T-helper 22 cell (primary cell): ENCODE results near the gene ORC4.
"Not testable (repeated sequence)": the region's sequence is repeated elsewhere in the genome, so short reads cannot be mapped to it uniquely, and the experiment has no call there.

ENCODE experiments used
- DNase-seq: peaks from one replicate; pipeline ENCODE4 v3.0.0-alpha.2; 2020; ENCODE audit warnings: low read depth

The ORC4 gene

GRCh38 chr2:148014616-148015015, 5.9 kb downstream of the ORC4 start:
- no peak for DNase-seq

GRCh38 chr2:148013876-148014275, 6.7 kb downstream of the ORC4 start:
- no peak for DNase-seq

GRCh38 chr2:148008411-148008810, 12.1 kb downstream of the ORC4 start:
- not testable (repeated sequence) for DNase-seq

DNA sequence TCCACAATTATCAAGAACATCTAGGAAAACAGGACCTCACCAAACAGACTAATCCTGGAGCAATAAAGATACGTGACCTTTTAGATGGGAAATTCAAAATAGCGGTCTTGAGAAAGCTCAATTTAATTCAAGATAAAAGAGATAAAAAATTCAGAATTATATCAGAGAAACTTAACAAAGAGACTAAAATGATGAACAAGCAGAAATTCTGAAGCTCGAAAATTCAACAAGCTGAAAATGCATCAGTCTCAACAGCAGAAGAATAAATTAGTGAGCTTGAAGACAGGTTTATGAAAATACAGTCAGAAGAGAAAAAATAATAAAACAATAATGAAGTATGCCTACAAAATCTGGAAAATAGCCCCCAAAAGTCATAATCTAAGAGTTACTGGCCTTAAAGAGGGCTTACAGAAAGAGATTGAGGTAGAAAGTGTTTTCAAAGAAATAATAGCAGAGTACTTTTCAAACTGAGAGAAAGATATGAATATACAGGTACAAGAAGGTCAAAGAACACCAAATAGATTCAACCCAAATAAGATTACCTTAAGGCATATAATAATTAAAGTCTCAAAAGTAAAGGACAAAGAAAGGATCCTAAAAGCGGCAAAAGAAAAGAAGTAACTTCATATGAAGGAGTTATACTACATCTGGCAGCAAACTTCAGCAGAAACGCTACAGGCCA, 13.2 kb downstream of the ORC4 start:
- no peak for DNase-seq

DNA sequence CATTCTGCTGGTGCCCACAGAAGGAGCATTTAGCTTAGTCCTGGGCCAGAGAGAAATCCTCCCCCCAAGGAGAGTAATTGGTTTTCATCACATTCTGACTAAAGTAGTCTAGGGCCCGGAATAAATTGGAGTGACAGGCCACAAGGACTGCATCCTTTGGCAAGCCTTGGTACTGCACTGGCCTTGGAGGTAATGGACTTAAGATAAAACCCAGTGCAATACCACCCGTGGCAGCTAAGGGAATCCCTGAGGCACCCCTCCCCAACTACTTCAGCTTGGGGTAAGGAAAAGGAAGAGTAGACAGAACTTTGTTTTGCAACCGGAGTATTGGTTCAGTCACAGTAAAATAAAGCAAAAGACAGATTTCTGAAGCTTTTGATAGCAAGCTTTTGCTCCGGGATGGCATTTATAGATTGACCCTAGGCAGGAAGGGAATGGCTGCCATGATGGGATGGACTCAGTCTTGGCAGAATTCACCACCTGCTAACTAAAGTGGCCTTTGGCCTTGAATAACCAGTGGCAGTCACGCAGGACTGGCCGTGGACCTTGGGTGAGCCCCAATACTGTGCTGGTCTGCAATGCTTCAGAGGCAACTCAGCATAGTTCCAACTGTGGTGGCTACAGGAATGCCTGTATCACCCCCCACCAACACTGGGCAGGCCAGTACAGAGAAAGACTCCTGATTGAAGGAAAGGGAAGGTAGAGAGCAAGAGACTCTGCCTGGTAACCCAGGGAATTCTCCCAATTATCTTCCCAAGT, 14.1 kb downstream of the ORC4 start:
- DNase-seq: no peak

DNA sequence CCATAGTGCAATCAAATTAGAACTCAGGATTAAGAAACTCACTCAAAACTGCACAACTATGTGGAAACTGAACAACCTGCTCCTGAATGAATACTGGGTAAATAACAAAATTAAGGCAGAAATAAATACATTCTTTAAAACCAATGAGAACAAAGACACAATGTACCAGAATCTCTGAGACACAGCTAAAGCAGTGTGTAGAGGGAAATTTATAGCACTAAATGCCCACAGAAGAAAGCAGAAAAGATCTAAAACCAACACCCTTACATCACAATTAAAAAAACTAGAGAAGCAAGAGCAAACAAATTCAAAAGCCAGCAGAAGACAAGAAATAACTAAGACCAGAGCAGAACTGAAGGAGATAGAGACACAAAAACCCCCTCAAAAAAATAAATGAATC, 18.1 kb downstream of the ORC4 start:
- not testable (repeated sequence) for DNase-seq

GRCh38 chr2:148000095-148000494, 20.4 kb downstream of the ORC4 start:
- no peak for DNase-seq

GRCh38 chr2:147999126-147999525, 21.4 kb downstream of the ORC4 start:
- DNase-seq: no peak

- no peak for DNase-seq
Measured at GRCh38 chr2:147998203-147998602, 22.3 kb downstream of the ORC4 start.

DNA sequence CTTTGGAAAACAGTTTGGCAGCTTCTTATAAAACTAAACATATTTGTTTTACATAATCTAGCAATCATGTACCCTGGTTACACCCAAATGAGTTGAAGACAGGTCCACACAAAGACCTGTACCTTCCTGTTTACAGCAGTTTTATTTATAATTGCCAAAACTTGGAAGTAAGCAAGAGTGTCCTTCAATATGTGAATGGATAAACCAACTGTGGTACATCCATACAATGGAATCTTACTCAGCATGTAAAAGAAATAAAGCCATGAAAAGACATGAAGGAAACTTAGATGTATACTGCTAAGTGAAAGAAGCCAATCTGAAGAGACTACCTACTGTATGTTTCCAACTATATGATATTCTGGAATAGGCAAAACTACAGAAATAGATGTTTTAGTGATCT, 23.7 kb downstream of the ORC4 start:
- DNase-seq: no peak

DNA sequence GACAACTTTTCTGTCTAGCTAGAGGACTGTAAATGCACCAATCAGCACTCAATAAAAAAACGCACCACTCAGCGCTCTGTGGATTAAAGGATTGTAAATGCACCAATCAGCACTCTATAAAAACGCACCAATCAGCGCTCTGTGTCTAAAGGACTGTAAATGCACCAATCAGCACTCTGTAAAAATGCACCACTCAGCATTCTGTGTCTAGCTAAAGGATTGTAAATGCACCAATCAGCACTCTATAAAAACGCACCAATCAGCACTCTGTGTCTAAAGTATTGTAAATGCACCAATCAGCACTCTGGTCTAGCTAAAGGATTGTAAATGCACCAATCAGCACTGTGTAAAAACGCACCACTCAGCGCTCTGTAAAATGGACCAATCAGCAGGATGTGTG, 25.6 kb downstream of the ORC4 start:
- not testable (repeated sequence) for DNase-seq

- DNase-seq: no peak
Measured at GRCh38 chr2:147989809-147990403, 30.6 kb downstream of the ORC4 start.

GRCh38 chr2:147989102-147989501, 31.4 kb downstream of the ORC4 start:
- no peak for DNase-seq

- no peak for DNase-seq
Measured at GRCh38 chr2:147980940-147981528, 39.5 kb downstream of the ORC4 start.

DNA sequence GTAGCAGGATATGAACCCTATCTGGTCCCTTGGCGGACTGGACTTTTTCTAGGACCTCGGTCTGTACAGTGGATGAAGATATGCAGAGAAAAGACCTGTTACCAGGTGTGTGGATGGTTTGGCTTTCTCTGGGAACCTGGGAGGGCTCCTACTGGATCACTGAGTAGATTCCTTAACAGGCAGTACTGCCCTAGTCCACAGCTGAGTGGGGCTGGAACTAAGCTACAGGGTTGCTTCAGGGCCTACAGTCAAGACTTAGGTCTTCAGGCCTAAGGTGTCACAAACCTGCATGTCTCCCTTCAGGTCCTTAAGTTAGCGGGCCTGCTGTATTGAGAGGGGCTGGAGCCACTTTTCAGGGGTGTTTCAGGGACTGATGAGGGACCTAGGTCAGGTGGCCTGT, 42.9 kb downstream of the ORC4 start:
- no peak for DNase-seq

- DNase-seq: no peak
Measured at GRCh38 chr2:147976102-147976501, 44.4 kb downstream of the ORC4 start.

DNA sequence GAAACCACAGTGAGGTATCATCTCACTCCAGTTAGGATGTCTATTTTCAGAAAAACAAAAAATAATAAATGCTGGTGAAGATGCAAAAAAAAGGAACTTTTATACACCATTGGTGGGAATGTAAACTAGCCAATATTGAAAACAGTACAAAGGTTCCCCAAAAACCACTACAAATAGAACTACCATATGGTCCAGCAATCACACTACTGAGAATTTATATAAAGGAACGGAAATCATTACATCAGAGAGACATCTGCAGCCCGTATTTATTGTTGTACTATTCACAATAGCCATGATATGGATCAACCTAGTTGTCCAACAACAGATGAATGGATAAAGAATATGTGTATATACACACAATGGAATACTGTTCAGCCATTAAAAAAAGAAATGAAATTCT, 52.0 kb downstream of the ORC4 start:
- DNase-seq: no peak

- DNase-seq: no peak
Measured at GRCh38 chr2:147952118-147952517, 68.4 kb downstream of the ORC4 start.

GRCh38 chr2:147945660-147946059, 74.9 kb downstream of the ORC4 start:
- DNase-seq: no peak

- no peak for DNase-seq
Measured at GRCh38 chr2:147939313-147939712, 81.2 kb downstream of the ORC4 start.

DNA sequence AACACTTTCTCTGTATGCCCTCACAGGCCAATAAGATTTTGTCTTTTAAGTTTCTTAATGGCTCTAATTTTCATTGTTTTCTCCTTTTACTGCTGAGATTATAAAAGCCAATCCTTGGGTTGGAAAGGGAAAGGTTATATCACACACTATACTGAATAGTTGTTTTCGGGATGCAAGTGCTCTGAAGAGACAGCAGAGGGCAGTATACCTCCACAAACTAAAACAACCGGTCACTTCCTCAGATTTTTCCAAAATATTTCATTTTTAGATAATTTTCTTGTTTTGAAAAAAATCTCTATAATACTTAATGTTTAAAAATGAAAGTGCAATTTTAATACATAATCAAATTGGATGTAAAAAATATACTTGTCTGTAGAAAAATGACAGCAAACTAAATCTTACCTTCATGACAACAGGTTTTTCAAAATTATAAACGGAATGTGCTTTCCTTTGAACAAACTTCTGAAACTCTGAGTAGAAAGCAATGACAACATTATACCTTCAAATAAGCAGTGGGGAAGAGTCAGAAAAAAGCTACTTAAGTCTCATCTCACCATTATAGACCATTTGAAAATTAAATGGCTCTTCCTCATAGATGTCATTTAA, 82.7 kb downstream of the ORC4 start:
- no peak for DNase-seq

DNA sequence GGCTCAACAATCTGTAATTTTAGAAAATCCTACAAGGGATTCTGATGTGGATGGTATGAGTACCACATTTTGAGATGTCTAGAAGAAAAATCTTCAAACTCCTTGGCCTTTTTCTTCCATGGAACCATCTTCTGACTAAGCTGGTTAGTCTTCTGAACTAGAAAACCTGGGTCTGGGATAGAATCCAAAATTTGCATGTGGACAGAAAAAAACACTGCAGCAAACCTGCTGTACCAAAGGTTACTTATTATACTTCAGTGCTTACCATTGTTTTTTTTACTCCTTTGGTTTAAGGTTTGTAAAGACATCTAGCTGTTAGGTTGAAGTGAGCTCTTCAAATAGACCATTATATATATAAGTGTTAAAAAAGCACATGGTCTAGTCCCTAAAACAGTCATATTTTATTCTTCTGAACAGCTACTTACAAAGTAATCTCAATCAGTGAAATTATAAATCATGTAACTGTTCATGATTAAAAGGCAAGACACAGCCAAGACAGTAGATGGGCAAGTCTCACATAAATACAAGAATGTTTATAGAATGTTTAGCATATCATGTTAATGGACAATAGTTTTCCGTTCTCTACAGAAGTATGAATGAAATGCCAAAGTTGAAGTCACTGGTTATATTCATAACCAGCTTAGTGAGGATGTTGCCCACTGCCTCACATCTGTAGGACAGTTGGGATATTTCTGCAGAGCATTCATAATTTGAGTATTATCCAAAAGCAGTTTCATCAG, 85.5 kb downstream of the ORC4 start:
- no peak for DNase-seq
